Natural killer cell (primary cell): ENCODE results near the gene NSUN4. TPM values are rescaled to one million over a fixed set of nuclear protein-coding genes. Genes with fewer than 3 reads are reported as not detected.

Experiments
- ATAC-seq, 3 donors: fragments of 150-1000 bp in 2 of 3; fragments of 200-7000 bp in 1 of 3; cut with Tn5 transposase; 1 replicate in 1 of 3; 2 replicates in 2 of 3; pipeline ENCODE4 v1.10.0; 2021; ENCODE audit warnings: mild to moderate bottlenecking in 2 of 3, moderate library complexity in 2 of 3
- DNase-seq, 2 donors: peaks; one replicate each; pipeline versions ENCODE4 v3.0.0 to v3.0.0-alpha.2; 2013 to 2021; ENCODE audit warnings: mixed read lengths in 1 of 2
- H3K27ac ChIP-seq: one replicate; pipeline ENCODE4 v1.5.1; 2013; ENCODE audit warnings: mild to moderate bottlenecking, low read length
- H3K27me3 ChIP-seq: one replicate; pipeline ENCODE4 v1.6.1; 2013; ENCODE audit warnings: low read length; ENCODE audit not compliant: control insufficient read depth, insufficient read depth
- H3K36me3 ChIP-seq: one replicate; pipeline ENCODE4 v1.6.1; 2013; ENCODE audit warnings: low read length; ENCODE audit not compliant: control insufficient read depth, insufficient read depth
- H3K4me1 ChIP-seq: one replicate; pipeline ENCODE4 v1.6.1; 2013; ENCODE audit warnings: low read length; ENCODE audit not compliant: control insufficient read depth, insufficient read depth
- H3K4me3 ChIP-seq: one replicate; pipeline ENCODE4 v1.5.1; 2013; ENCODE audit warnings: low read length
- H3K9me3 ChIP-seq: one replicate; pipeline ENCODE4 v1.6.1; 2013; ENCODE audit warnings: low read length; ENCODE audit not compliant: control insufficient read depth, insufficient read depth
- H3K27ac Mint-ChIP-seq, 2 donors: one replicate each; pipeline ENCODE4 v1.8.0; 2022; ENCODE audit warnings: mild to moderate bottlenecking in 2 of 2, mixed read lengths in 2 of 2, moderate library complexity in 1 of 2
- H3K27me3 Mint-ChIP-seq, 2 donors: one replicate each; pipeline ENCODE4 v1.8.0; 2022; ENCODE audit warnings: low read depth in 2 of 2, mixed read lengths in 2 of 2
- H3K36me3 Mint-ChIP-seq: one replicate; pipeline ENCODE4 v1.8.0; 2022; ENCODE audit warnings: mixed read lengths
- H3K4me1 Mint-ChIP-seq, 2 donors: one replicate each; pipeline ENCODE4 v1.8.0; 2022; ENCODE audit warnings: mixed read lengths in 2 of 2
- H3K4me3 Mint-ChIP-seq: one replicate; pipeline ENCODE4 v1.8.0; 2022; ENCODE audit warnings: mild to moderate bottlenecking, moderate library complexity, mixed read lengths
- H3K9me3 Mint-ChIP-seq, 2 donors: one replicate each; pipeline ENCODE4 v1.8.0; 2022; ENCODE audit warnings: mixed read lengths in 2 of 2
- CTCF ChIP-seq: fragments of 200-600 bp; IDR thresholded peaks from one replicate; pipeline ENCODE4 v1.8.0; 2022; ENCODE audit warnings: antibody characterized with exemption
- WGBS: methylation state at CpG from one replicate; pipeline ENCODE4 v1.1.7; 2013; ENCODE audit warnings: missing lambda C conversion rate; ENCODE audit not compliant: insufficient coverage; 5-methylcytosine and 5-hydroxymethylcytosine counted together
- intact Hi-C: fragments of 100-400 bp; cut with micrococcal nuclease; formaldehyde crosslinking; loops from one replicate; pipeline ENCODE4 v1.14.2; 2022
- total RNA-seq, 4 donors: library from RNA; stranded (reverse); fragments of 120-200 nt in 1 of 4; gene quantifications; one replicate each; pipeline versions ENCODE4 v1.2.3 to v1.2.4, GENCODE V29; 2013 to 2022

NSUN4 gene
- total RNA-seq, 3 donors from 2014 or later (not counting 1 experiment from before 2014, with no cell fraction given): 25.9 to 41.0 (median 36.3) TPM

- Mint-ChIP-seq H3K27ac (no peak overlapping the region), H3K4me3 (no peak overlapping the region), H3K4me1 (peaks cover 8 to 14% of the 10 kb centered on the region in 2 donors), H3K9me3 (no peaks in the 10 kb centered on the region), H3K27me3 (no peaks in the 10 kb centered on the region), H3K36me3 (no peaks in the 10 kb centered on the region)
- intact Hi-C loops: no loop called here
- WGBS: 96% methylated on average over 1 of the region's 1 CpG
- Histone ChIP-seq H3K27me3 (no peaks in the 10 kb centered on the region), H3K36me3 (no peaks in the 10 kb centered on the region), H3K4me1 (peaks cover 21% of the 10 kb centered on the region), H3K27ac (no peak overlapping the region), H3K4me3 (no peak overlapping the region), H3K9me3 (no peaks in the 10 kb centered on the region)
- no peak for TF ChIP-seq CTCF
- DNase-seq: no peak
- no peak for ATAC-seq
Observed at GRCh38 chr1:46409063-46409372, 68.4 kb downstream of the NSUN4 start.

GRCh38 chr1:46410156-46411009 lies 69.8 kb downstream of the NSUN4 start:
- no peak for ATAC-seq
- 93% methylated on average over 16 of the region's 17 CpGs for WGBS
- Histone ChIP-seq H3K27ac (no peak overlapping the region), H3K27me3 (no peaks in the 10 kb centered on the region), H3K36me3 (no peaks in the 10 kb centered on the region), H3K4me3 (no peak overlapping the region), H3K4me1 (peaks cover 16% of the 10 kb centered on the region), H3K9me3 (no peaks in the 10 kb centered on the region)
- Mint-ChIP-seq H3K9me3 (no peaks in the 10 kb centered on the region), H3K27me3 (no peaks in the 10 kb centered on the region), H3K4me1 (peaks cover 8 to 14% of the 10 kb centered on the region in 2 donors), H3K4me3 (no peak overlapping the region), H3K27ac (no peak overlapping the region), H3K36me3 (no peaks in the 10 kb centered on the region)
- intact Hi-C loops: no loop called here
- DNase-seq: no peak
- no peak for TF ChIP-seq CTCF

GRCh38 chr1:46411010-46411405 lies 70.4 kb downstream of the NSUN4 start:
- Histone ChIP-seq H3K36me3 (no peaks in the 10 kb centered on the region), H3K4me3 (no peak overlapping the region), H3K27me3 (no peaks in the 10 kb centered on the region), H3K9me3 (no peaks in the 10 kb centered on the region), H3K27ac (no peak overlapping the region), H3K4me1 (peaks cover 15% of the 10 kb centered on the region)
- Mint-ChIP-seq H3K36me3 (no peaks in the 10 kb centered on the region), H3K4me3 (no peak overlapping the region), H3K27ac (no peak overlapping the region), H3K4me1 (peaks cover 8 to 14% of the 10 kb centered on the region in 2 donors), H3K27me3 (no peaks in the 10 kb centered on the region), H3K9me3 (no peaks in the 10 kb centered on the region)
- DNase-seq: no peak
- TF ChIP-seq CTCF: no peak
- no peak for ATAC-seq
- WGBS: 91% methylated on average over 7 of the region's 7 CpGs
- intact Hi-C loops: no loop called here

Other genes starting within 250 kb of the NSUN4 start
- 1 to 10 TPM; 5.2 to 6.2 (median 5.4) TPM for gene PIK3R3, start 208.2 kb upstream of the NSUN4 start, total RNA-seq
- gene TSPAN1, start 165.7 kb upstream of the NSUN4 start, total RNA-seq: not detected
- gene P3R3URF, start 164.3 kb upstream of the NSUN4 start, total RNA-seq: not detected
- 10 to 100 TPM; 35.8 to 51.3 (median 47.0) TPM for gene POMGNT1, start 142.4 kb upstream of the NSUN4 start, total RNA-seq
- not detected for gene LURAP1, start 137.5 kb upstream of the NSUN4 start, total RNA-seq
- gene RAD54L, start 93.0 kb upstream of the NSUN4 start, total RNA-seq: 1 to 10 TPM; 1.8 to 2.3 (median 1.8) TPM
- 10 to 100 TPM; 35.0 to 43.9 (median 35.8) TPM for gene LRRC41, start 37.2 kb upstream of the NSUN4 start, total RNA-seq
- gene UQCRH, start 37.1 kb upstream of the NSUN4 start, total RNA-seq: 100 to 1,000 TPM in 2 of 3 donors, 10 to 100 TPM in 1; 91.1 to 120 (median 107) TPM
- gene FAAH, start 53.5 kb downstream of the NSUN4 start, total RNA-seq: 1 to 10 TPM; 4.7 to 10.0 (median 7.9) TPM
- not detected for gene DMBX1, start 149.0 kb downstream of the NSUN4 start, total RNA-seq
- under 1 TPM in 1 of 3 donors, not detected in 2; 0.20 TPM for gene KNCN, start 210.8 kb downstream of the NSUN4 start, total RNA-seq